ENCODE measurements around the gene GINS2.

The GINS2 gene

DNA sequence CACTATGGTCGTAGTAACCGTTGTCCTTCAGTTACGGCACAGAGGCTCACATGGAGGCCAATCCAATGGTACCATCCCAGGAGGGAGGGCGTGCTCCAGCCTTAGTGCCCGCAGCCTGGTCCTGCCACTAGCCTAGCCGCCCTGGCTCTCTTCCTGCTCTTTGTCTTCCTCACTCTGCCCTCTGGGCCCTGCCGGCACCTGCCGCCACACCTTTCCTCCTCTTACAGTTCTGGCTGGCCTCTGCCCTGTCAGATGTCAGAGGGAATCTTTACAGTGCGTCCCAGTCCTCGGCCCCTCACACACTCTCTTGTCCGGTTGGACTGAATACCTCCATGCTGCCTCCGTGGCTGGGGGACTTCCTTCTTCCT is 23.4 kb downstream of the GINS2 start:
- ATAC-seq: no peak
- TF ChIP-seq OSR1 (CRISPR knock-in tag; IDR thresholded peaks at IDR 0.05): no peak
- TF ChIP-seq, protein P1, sequence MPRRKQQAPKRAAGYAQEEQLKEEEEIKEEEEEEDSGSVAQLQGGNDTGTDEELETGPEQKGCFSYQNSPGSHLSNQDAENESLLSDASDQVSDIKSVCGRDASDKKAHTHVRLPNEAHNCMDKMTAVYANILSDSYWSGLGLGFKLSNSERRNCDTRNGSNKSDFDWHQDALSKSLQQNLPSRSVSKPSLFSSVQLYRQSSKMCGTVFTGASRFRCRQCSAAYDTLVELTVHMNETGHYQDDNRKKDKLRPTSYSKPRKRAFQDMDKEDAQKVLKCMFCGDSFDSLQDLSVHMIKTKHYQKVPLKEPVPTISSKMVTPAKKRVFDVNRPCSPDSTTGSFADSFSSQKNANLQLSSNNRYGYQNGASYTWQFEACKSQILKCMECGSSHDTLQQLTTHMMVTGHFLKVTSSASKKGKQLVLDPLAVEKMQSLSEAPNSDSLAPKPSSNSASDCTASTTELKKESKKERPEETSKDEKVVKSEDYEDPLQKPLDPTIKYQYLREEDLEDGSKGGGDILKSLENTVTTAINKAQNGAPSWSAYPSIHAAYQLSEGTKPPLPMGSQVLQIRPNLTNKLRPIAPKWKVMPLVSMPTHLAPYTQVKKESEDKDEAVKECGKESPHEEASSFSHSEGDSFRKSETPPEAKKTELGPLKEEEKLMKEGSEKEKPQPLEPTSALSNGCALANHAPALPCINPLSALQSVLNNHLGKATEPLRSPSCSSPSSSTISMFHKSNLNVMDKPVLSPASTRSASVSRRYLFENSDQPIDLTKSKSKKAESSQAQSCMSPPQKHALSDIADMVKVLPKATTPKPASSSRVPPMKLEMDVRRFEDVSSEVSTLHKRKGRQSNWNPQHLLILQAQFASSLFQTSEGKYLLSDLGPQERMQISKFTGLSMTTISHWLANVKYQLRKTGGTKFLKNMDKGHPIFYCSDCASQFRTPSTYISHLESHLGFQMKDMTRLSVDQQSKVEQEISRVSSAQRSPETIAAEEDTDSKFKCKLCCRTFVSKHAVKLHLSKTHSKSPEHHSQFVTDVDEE (CRISPR knock-in tag; IDR thresholded peaks at IDR 0.05): no peak
- no peak for TF ChIP-seq ZNF8 (CRISPR knock-in tag; IDR thresholded peaks at IDR 0.05)
- TF ChIP-seq SNAI2 (CRISPR knock-in tag; IDR thresholded peaks at IDR 0.05): no peak
- TF ChIP-seq, protein P2, sequence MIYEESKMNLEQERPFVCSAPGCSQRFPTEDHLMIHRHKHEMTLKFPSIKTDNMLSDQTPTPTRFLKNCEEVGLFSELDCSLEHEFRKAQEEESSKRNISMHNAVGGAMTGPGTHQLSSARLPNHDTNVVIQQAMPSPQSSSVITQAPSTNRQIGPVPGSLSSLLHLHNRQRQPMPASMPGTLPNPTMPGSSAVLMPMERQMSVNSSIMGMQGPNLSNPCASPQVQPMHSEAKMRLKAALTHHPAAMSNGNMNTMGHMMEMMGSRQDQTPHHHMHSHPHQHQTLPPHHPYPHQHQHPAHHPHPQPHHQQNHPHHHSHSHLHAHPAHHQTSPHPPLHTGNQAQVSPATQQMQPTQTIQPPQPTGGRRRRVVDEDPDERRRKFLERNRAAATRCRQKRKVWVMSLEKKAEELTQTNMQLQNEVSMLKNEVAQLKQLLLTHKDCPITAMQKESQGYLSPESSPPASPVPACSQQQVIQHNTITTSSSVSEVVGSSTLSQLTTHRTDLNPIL (CRISPR knock-in tag; IDR thresholded peaks at IDR 0.05; ENCODE audit: low read depth): no peak
- no peak for TF ChIP-seq ESRRG (CRISPR knock-in tag; IDR thresholded peaks at IDR 0.05)
- TF ChIP-seq ISL1 (CRISPR knock-in tag; IDR thresholded peaks at IDR 0.05): no peak
- TF ChIP-seq, protein P3, sequence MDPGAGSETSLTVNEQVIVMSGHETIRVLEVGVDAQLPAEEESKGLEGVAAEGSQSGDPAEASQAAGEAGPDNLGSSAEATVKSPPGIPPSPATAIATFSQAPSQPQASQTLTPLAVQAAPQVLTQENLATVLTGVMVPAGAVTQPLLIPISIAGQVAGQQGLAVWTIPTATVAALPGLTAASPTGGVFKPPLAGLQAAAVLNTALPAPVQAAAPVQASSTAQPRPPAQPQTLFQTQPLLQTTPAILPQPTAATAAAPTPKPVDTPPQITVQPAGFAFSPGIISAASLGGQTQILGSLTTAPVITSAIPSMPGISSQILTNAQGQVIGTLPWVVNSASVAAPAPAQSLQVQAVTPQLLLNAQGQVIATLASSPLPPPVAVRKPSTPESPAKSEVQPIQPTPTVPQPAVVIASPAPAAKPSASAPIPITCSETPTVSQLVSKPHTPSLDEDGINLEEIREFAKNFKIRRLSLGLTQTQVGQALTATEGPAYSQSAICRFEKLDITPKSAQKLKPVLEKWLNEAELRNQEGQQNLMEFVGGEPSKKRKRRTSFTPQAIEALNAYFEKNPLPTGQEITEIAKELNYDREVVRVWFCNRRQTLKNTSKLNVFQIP (CRISPR knock-in tag; IDR thresholded peaks at IDR 0.05; ENCODE audit: borderline replicate concordance, low read depth): no peak
- no peak for TF ChIP-seq PPARA (CRISPR knock-in tag; IDR thresholded peaks at IDR 0.05; ENCODE audit: borderline replicate concordance)
- TF ChIP-seq TOX (CRISPR knock-in tag; IDR thresholded peaks at IDR 0.05; ENCODE audit: borderline replicate concordance): no peak
- no peak for TF ChIP-seq RARB (CRISPR knock-in tag; IDR thresholded peaks at IDR 0.05)
- TF ChIP-seq ZC3H10 (CRISPR knock-in tag; IDR thresholded peaks at IDR 0.05): no peak

DNA sequence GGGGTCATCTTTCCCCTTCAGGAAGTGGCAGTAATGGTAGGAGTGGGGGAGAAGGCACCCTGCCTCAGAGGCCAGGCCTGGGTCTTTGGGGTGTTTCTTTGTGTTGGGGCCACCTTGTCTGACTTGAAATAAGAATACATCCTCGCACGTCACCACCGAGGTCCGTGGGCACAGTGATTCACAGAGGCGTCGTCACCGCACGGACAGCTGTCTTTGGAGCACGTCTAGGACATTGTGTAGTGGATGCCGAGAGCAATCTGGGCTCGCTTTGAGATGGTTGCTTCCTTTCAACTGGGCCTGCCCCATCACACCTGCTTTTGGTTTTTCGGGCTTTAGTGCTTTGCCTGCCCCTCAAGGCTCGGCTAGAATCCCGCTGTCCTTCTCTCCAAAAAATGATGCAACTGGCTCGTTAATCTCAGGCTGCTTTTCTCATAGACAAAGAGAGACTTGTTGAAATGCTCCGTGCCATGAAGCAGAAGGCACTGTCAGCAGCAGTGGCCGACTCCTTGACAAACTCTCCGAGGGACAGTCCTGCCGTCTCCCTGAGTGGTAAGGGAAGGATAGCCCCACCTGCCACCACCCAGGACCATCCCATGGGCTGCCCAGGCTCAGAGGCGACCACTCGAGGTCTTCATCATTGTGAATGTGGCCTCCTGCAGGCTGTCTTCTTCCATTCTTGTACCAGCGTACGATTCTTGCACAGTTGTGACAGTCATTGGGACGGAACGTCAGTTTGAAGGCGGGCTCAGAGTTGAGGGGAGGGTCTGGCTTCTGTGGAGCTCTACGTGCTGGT is 24.0 kb downstream of the GINS2 start:
- TF ChIP-seq ZFP30 (CRISPR knock-in tag; IDR thresholded peaks at IDR 0.05): no peak
- no peak for TF ChIP-seq PPARA (CRISPR knock-in tag; IDR thresholded peaks at IDR 0.05; ENCODE audit: borderline replicate concordance)
- no peak for TF ChIP-seq OSR1 (CRISPR knock-in tag; IDR thresholded peaks at IDR 0.05)
- ATAC-seq: no peak

DNA sequence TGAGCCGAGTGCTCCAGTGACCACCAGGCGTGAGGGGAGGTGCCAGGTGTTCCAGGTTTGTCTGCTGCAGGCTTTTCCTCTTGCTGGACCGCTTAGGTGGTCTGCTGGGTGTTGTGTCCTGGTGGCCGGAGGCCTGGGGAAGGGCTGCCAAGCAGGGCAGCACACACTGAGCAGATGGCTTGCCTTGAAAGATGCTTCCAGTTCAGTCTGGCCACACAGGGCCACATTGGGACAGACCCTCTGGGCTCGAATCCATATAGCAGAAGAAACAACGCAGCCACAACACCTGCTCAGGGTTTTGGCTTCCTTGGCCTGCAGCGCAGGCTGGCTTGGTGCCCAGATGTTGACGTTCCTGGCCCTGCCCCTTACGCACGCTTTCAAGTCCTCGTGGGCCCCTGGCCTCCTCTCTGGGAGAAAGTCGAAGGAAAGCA is 24.8 kb downstream of the GINS2 start:
- TF ChIP-seq, protein P2 (CRISPR knock-in tag; IDR thresholded peaks at IDR 0.05; ENCODE audit: low read depth): no peak
- TF ChIP-seq TCF4 (CRISPR knock-in tag; IDR thresholded peaks at IDR 0.05; ENCODE audit: borderline replicate concordance) (no peak), ZFP3 (CRISPR knock-in tag; IDR thresholded peaks at IDR 0.05) (no peak), BACH2 (CRISPR knock-in tag; IDR thresholded peaks at IDR 0.05; ENCODE audit: borderline replicate concordance) (no peak)
- ATAC-seq: no peak

DNA sequence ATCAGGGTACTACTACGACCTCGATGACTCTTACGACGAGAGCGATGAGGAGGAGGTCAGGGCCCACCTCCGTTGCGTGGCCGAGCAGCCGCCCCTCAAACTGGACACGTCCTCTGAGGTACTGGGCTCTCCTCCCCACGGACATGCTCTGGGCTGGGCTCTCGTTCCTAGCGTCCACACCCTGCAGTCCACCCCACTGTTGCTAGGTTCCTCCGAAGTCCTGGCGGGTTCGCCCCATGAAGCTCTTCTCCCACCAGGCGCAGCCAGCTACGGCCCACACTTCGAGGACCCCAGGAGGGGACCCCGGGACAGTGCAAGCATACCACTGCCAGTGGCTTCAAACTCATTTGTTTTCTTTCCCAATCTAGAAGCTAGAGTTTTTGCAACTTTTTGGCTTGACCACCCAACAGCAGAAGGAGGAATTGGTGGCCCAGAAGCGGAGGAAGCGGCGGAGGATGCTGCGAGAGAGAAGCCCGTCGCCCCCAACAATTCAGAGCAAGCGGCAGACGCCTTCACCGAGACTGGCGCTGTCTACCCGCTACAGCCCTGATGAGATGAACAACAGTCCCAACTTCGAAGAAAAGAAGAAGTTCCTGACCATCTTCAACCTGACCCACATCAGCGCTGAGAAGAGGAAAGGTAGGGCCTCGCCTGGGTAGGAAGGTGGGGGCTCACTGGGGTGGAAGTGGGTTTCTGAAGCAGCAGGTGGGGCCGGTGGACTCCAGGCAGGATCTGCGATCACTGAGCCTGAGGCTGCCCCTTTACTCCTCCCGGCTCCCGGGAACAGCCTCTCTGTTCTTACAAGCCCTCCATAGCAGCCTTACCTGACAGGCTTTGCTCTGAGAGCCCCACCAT is 25.6 kb downstream of the GINS2 start:
- no peak for ATAC-seq
- no peak for TF ChIP-seq SNAI2 (CRISPR knock-in tag; IDR thresholded peaks at IDR 0.05)
- no peak for TF ChIP-seq ESRRG (CRISPR knock-in tag; IDR thresholded peaks at IDR 0.05)
- no peak for TF ChIP-seq ZFP30 (CRISPR knock-in tag; IDR thresholded peaks at IDR 0.05)
- TF ChIP-seq ZNF8 (CRISPR knock-in tag; IDR thresholded peaks at IDR 0.05): no peak

DNA sequence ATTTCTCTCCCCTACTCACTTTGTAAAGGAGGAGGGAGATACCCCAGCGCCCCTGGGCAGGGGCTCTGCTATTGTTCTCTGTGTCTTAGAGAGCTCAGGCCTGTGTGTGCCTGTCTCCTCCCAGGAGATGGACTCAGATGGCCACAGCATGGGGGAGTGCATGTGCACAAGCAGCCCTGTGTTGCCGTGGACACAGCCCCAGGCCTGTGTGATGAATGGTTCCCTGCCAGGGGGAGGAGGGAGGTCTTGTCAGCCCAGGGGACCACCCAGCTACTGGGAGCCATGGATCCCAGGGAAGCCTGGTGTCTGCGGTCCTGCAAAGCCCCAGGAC is 26.3 kb downstream of the GINS2 start:
- no peak for TF ChIP-seq ESRRG (CRISPR knock-in tag; IDR thresholded peaks at IDR 0.05)
- TF ChIP-seq, protein P1 (CRISPR knock-in tag; IDR thresholded peaks at IDR 0.05): no peak
- TF ChIP-seq, protein P3 (CRISPR knock-in tag; IDR thresholded peaks at IDR 0.05; ENCODE audit: borderline replicate concordance, low read depth): no peak
- TF ChIP-seq BACH2 (CRISPR knock-in tag; IDR thresholded peaks at IDR 0.05; ENCODE audit: borderline replicate concordance): no peak
- no peak for TF ChIP-seq ZFP3 (CRISPR knock-in tag; IDR thresholded peaks at IDR 0.05)
- TF ChIP-seq ZNF70 (CRISPR knock-in tag; IDR thresholded peaks at IDR 0.05): no peak
- ATAC-seq: no peak
